Activated CD8-positive, alpha-beta memory T cell treated with anti-CD3 and anti-CD28 coated beads, Interleukin-2, amount 50 U/mL, for 1 hour (primary cell): Measurements from ENCODE around the gene PTPN11.
"Not testable (repeated sequence)": the region's sequence is repeated elsewhere in the genome, so short reads cannot be mapped to it uniquely, and the experiment has no call there.

Experiments
- DNase-seq: peaks from one replicate; pipeline ENCODE4 v3.0.0-alpha.2; 2020; ENCODE audit errors: extremely low read depth

PTPN11 gene

GRCh38 chr12:112448165-112448564 is 29.4 kb downstream of the PTPN11 start:
- not testable (repeated sequence) for DNase-seq

GRCh38 chr12:112450725-112451124 is 32.0 kb downstream of the PTPN11 start:
- DNase-seq: no peak

GRCh38 chr12:112456029-112456428 is 37.3 kb downstream of the PTPN11 start:
- no peak for DNase-seq

- not testable (repeated sequence) for DNase-seq
Measured at GRCh38 chr12:112457142-112457541, 38.4 kb downstream of the PTPN11 start.

- DNase-seq: no peak
Measured at GRCh38 chr12:112458330-112458729, 39.6 kb downstream of the PTPN11 start.

- DNase-seq: no peak
Measured at GRCh38 chr12:112458751-112459150, 40.0 kb downstream of the PTPN11 start.

- no peak for DNase-seq
Measured at GRCh38 chr12:112463478-112463877, 44.7 kb downstream of the PTPN11 start.

GRCh38 chr12:112464605-112465004 is 45.9 kb downstream of the PTPN11 start:
- DNase-seq: no peak

- no peak for DNase-seq
Measured at GRCh38 chr12:112466011-112466422, 47.3 kb downstream of the PTPN11 start.

GRCh38 chr12:112466835-112467234 is 48.1 kb downstream of the PTPN11 start:
- DNase-seq: no peak

GRCh38 chr12:112468046-112468445 is 49.3 kb downstream of the PTPN11 start:
- DNase-seq: no peak

GRCh38 chr12:112473056-112473455 is 54.3 kb downstream of the PTPN11 start:
- no peak for DNase-seq

GRCh38 chr12:112479413-112479812 is 60.7 kb downstream of the PTPN11 start:
- DNase-seq: no peak

- DNase-seq: no peak
Measured at GRCh38 chr12:112480931-112481330, 62.2 kb downstream of the PTPN11 start.

- no peak for DNase-seq
Measured at GRCh38 chr12:112482733-112483132, 64.0 kb downstream of the PTPN11 start.

GRCh38 chr12:112486361-112486760 is 67.6 kb downstream of the PTPN11 start:
- no peak for DNase-seq

- no peak for DNase-seq
Measured at GRCh38 chr12:112488257-112488876, 69.6 kb downstream of the PTPN11 start.

- no peak for DNase-seq
Measured at GRCh38 chr12:112489456-112489855, 70.7 kb downstream of the PTPN11 start.

GRCh38 chr12:112496496-112496895 is 77.7 kb downstream of the PTPN11 start:
- DNase-seq: no peak

GRCh38 chr12:112498580-112498979 is 79.8 kb downstream of the PTPN11 start:
- no peak for DNase-seq

- DNase-seq: no peak
Measured at GRCh38 chr12:112503512-112503911, 84.8 kb downstream of the PTPN11 start.

GRCh38 chr12:112506513-112507166 is 87.9 kb downstream of the PTPN11 start:
- no peak for DNase-seq

GRCh38 chr12:112513471-112513870 is 94.7 kb downstream of the PTPN11 start:
- no peak for DNase-seq

- no peak for DNase-seq
Measured at GRCh38 chr12:112514456-112514855, 95.7 kb downstream of the PTPN11 start.
